DMS53 treated with DMSO at 0.1 percent for 48 hours (cell line): ENCODE measurements around the gene FADS6.

ENCODE experiments used
- DNase-seq: peaks from one replicate; lab custom pipeline; 2025; ENCODE audit not compliant: unreplicated experiment; lab: John Stamatoyannopoulos, UW

Gene FADS6

DNA sequence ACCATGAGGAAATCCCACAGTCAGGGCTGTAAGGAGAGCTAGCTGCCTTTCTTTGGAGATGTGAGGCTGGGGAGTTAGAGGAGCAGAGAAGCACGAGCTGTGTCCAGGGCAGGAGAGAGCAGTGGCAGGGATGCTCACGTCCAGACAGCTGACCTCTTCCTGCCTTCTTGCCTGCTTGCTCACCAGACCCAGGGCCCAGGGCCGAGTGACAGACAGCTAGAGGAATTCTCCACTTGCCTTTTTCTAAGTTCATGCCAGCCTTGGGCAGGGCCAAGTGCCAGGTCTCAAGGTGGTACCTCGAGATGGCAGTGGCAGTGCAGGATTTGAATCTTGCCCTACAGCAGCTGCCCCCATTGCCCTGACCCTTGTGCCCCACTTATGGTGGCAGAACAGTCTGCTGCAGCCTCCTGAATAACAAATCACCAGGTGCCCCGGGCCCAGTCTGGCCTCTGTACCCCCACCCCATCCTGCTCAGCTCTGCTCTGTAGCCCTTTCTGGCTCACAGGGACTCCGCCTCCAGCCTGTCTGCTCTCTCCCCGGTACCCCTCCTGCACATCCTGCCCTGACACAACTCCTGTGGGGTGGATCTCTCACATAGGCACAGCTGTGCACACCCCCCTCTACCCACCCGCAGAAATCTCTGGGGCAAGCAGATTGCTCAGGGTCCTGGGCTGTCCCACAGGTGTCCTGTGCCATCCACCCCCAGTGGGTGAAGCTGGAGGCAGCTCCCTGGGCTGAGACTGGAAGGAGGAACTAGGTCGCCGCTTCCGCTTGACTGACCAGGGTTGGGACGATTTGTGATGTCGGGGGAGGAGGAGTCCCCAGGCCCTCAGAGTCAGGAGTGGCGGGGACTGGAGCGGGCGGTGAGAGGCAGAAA, 59.7 kb downstream of the FADS6 start:
- no peak for DNase-seq

DNA sequence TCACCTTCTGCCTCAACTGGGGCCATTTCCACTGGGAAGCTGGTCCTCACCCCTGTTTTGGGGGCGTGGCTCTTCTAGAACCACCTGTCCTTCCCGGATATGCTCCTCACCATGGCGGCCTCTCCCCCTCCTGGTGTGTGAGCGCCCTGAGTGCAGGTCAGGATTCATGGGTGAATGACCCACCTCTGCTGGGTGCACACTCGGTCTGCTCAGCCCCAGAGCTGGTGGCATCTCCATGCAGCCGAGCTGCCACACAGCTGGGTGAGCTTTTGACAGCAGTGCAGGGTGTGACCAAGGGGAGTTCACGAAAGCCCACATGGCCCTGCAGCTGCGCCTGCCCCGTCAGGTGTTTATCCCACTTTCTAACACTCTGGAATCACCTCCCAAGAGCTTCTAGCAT, 61.0 kb downstream of the FADS6 start:
- no peak for DNase-seq

DNA sequence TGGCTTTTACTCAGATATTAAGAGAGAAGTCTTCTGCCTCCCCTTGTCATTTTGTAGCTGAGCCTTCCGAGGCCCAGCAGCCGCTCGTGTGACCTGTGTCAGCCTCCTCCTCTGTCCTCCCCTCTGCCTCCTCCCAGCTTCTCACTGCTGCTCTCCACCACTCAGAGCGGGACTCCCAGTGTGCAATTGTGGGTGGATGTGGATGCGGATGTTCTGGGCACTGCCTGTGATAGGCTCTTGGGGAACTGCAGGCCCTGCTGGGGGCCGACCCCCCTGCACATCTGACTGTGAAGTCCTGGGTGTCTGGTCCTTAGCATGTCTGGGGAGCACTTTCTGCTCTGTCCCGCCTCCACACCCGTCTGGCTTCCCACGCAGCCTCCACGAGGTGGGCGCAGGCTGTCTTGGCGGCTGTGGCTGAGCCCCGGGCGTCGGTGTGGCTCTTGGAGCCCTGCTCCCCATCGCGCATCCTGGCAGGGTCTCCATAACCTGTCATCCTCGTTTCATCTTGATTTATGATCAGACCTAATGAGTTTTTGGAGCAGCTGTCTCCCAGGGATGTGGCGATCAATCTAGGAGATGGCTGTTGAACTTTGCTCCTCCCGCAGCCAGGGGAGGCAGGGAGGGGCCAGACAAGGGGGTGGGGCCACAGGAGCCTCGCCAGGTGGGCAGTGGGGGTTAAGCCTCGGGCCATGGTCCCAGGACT, 61.8 kb downstream of the FADS6 start:
- DNase-seq: no peak

DNA sequence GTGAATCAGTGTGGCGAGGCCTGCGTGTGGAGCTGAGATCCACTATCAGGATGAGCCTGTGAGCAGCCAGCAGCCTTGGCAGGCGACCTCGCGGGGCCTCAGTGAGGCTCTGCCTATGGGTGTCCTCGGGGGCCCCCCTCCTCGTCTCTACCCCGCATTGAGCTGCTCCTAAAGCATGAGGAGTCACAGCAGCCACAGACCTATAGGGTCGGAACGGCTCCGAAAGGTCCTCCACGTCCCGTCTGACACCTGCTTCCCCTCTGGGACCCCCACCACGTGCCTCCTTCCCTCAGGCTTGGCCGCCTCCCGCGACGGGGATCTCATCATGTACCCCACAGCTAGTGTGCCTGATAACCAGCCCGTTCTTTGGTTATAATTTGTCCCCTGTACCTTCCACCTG, 62.6 kb downstream of the FADS6 start:
- DNase-seq: no peak

DNA sequence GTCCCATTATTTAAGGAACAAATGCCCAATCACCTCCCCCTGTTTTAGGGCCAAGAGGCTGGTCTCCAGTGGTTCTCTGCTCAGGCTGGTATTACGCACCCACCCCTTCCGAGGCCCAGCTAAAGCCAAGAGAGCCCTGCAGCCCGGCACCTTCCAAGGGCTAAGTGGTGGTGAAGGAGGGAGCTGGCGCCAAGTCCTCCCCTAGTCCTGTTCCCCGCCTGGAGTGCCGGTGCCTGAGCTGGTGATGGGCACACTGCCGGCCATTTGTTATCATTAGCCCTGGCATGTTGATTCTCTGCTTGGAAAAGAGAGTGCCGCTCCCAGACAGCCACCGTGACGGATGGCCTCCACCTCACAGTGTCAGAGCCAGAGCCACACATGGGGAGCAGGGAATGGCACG, 65.6 kb downstream of the FADS6 start:
- no peak for DNase-seq
